ENCODE results near the gene IGF2R.
A peak's percentile ranks its signal among the peaks of the same experiment; 100 is the strongest.

The IGF2R gene

GRCh38 chr6:160024152-160024551 is 55.3 kb downstream of the IGF2R start:
- H3K4me3 ChIP-seq (ENCODE audit: low read depth, low read length): no peak overlapping the region
- no peak for TF ChIP-seq CTCF (conservative IDR thresholded peaks at IDR 0.05; ENCODE audit: low read depth, low read length)
- DNase-seq (ENCODE audit: low read depth): no peak

- no peak for TF ChIP-seq CTCF (conservative IDR thresholded peaks at IDR 0.05; ENCODE audit: low read depth, low read length)
- no peak overlapping the region for H3K4me3 ChIP-seq (ENCODE audit: low read depth, low read length)
- no peak for DNase-seq (ENCODE audit: low read depth)
Measured at GRCh38 chr6:160027076-160027475, 58.2 kb downstream of the IGF2R start.

- peak; percentile 87 for DNase-seq (ENCODE audit: low read depth)
- no peak for TF ChIP-seq CTCF (conservative IDR thresholded peaks at IDR 0.05; ENCODE audit: low read depth, low read length)
- H3K4me3 ChIP-seq (ENCODE audit: low read depth, low read length): no peak overlapping the region
Measured at GRCh38 chr6:160027931-160028330, 59.0 kb downstream of the IGF2R start.

GRCh38 chr6:160028487-160029275 is 59.8 kb downstream of the IGF2R start:
- DNase-seq (ENCODE audit: low read depth): no peak
- H3K4me3 ChIP-seq (ENCODE audit: low read depth, low read length): no peak overlapping the region
- peak; percentile 45 for TF ChIP-seq CTCF (conservative IDR thresholded peaks at IDR 0.05; ENCODE audit: low read depth, low read length)

GRCh38 chr6:160029525-160029924 is 60.6 kb downstream of the IGF2R start:
- H3K4me3 ChIP-seq (ENCODE audit: low read depth, low read length): no peak overlapping the region
- DNase-seq (ENCODE audit: low read depth): no peak
- no peak for TF ChIP-seq CTCF (conservative IDR thresholded peaks at IDR 0.05; ENCODE audit: low read depth, low read length)

GRCh38 chr6:160030103-160030502 is 61.2 kb downstream of the IGF2R start:
- peak; percentile 97 for DNase-seq (ENCODE audit: low read depth)
- H3K4me3 ChIP-seq (ENCODE audit: low read depth, low read length): no peak overlapping the region
- no peak for TF ChIP-seq CTCF (conservative IDR thresholded peaks at IDR 0.05; ENCODE audit: low read depth, low read length)

- DNase-seq (ENCODE audit: low read depth): no peak
- TF ChIP-seq CTCF (conservative IDR thresholded peaks at IDR 0.05; ENCODE audit: low read depth, low read length): no peak
- no peak overlapping the region for H3K4me3 ChIP-seq (ENCODE audit: low read depth, low read length)
Measured at GRCh38 chr6:160031442-160031841, 62.6 kb downstream of the IGF2R start.

Measured in choroid plexus epithelial cell (primary cell).